Spleen (tissue), 7 donors: ENCODE measurements around the gene ANKFY1.

Experiments used
- CTCF ChIP-seq, 11 experiments: fragments of 200-600 bp in 7 of 11; fragments of 450-650 bp in 4 of 11; sonication (generic) in 4 of 11; IDR thresholded peaks in 8 of 11; conservative IDR thresholded peaks in 3 of 11; 1 replicate in 7 of 11; 2 replicates in 4 of 11; pipeline versions ENCODE4 v1.4.0 to v1.8.0; 2016 to 2021; ENCODE audit warnings: antibody characterized with exemption in 11 of 11, inconsistent platforms in 4 of 11, mild to moderate bottlenecking in 1 of 11
- POLR2A ChIP-seq, 3 donors: fragments of 450-650 bp; IDR thresholded peaks; one replicate each; pipeline ENCODE4 v1.5.1; 2017; ENCODE audit warnings: antibody characterized with exemption in 3 of 3, mild to moderate bottlenecking in 1 of 3
- POLR2AphosphoS5 ChIP-seq, 3 donors: sonication (generic); formaldehyde crosslinking; IDR thresholded peaks; one replicate each; pipeline ENCODE4 v1.5.1; 2017; ENCODE audit warnings: antibody characterized with exemption in 3 of 3
- donor health status: DM: no; HTN: no; CAD: no; lungs with moderate emphysema.
- donor health status: DM: no; HTN: no; CAD: no.
- donor health status: DM: no; HTN: no; CAD: no.

- TF ChIP-seq CTCF (IDR thresholded peaks at IDR 0.05 in 8 of 11, conservative IDR thresholded peaks at IDR 0.05 in 3 of 11) = no peak
- no peak for TF ChIP-seq POLR2A (IDR thresholded peaks at IDR 0.05)
- TF ChIP-seq POLR2AphosphoS5 (IDR thresholded peaks at IDR 0.05) = no peak
Observed at GRCh38 chr17:4156750-4157381, 106.9 kb downstream of the ANKFY1 start.
